HG03571 (cell line): ENCODE measurements around the gene MSL3B.

Experiments used
- ATAC-seq: cut with Tn5 transposase; IDR thresholded peaks from one replicate; pipeline ENCODE4 v1.9.1; 2021; ENCODE audit not compliant: unreplicated experiment

MSL3B gene

GRCh38 chr2:233833345-233833744, 34.8 kb downstream of the MSL3B start:
- no peak for ATAC-seq

- no peak for ATAC-seq
These were observed 35.3 kb downstream of the MSL3B start for GRCh38 chr2:233832869-233833311.

GRCh38 chr2:233832414-233832813, 35.8 kb downstream of the MSL3B start:
- ATAC-seq = no peak

- ATAC-seq = no peak
These were observed 36.3 kb downstream of the MSL3B start for GRCh38 chr2:233831861-233832260.

GRCh38 chr2:233831011-233831721, 37.0 kb downstream of the MSL3B start:
- no peak for ATAC-seq

- ATAC-seq = no peak
These were observed 37.9 kb downstream of the MSL3B start for GRCh38 chr2:233830111-233830802.

- ATAC-seq = no peak
These were observed 38.7 kb downstream of the MSL3B start for GRCh38 chr2:233829193-233830110.

- no peak for ATAC-seq
These were observed 39.5 kb downstream of the MSL3B start for GRCh38 chr2:233828546-233829192.

GRCh38 chr2:233824373-233824772, 43.8 kb downstream of the MSL3B start:
- no peak for ATAC-seq

GRCh38 chr2:233823731-233824121, 44.5 kb downstream of the MSL3B start:
- no peak for ATAC-seq

- ATAC-seq = no peak
These were observed 45.1 kb downstream of the MSL3B start for GRCh38 chr2:233822781-233823730.

- no peak for ATAC-seq
These were observed 46.0 kb downstream of the MSL3B start for GRCh38 chr2:233822101-233822771.

- ATAC-seq = no peak
These were observed 46.5 kb downstream of the MSL3B start for GRCh38 chr2:233821709-233822100.

- no peak for ATAC-seq
These were observed 47.0 kb downstream of the MSL3B start for GRCh38 chr2:233821196-233821595.

- no peak for ATAC-seq
These were observed 47.4 kb downstream of the MSL3B start for GRCh38 chr2:233820774-233821105.

GRCh38 chr2:233819884-233820773, 48.1 kb downstream of the MSL3B start:
- ATAC-seq = no peak

GRCh38 chr2:233818639-233819621, 49.3 kb downstream of the MSL3B start:
- no peak for ATAC-seq
